IMR-90 (cell line): ENCODE measurements around the gene RFX3. TPM values are rescaled to one million over a fixed set of nuclear protein-coding genes. Genes with fewer than 3 reads are reported as not detected.

ENCODE experiments used
- ATAC-seq: fragments of 200-7000 bp; cut with Tn5 transposase; 2 replicates; pipeline ENCODE4 v1.9.1; 2020; ENCODE audit warnings: low read depth, mild to moderate bottlenecking, moderate library complexity
- BruUV-seq: library from RNA; stranded (reverse); fragments of 400-500 nt; replicated peaks from 2 replicates; lab custom pipeline; 2021; lab: Mats Ljungman, UMichigan
- CTCF ChIA-PET: fragments of 300-600 bp; formaldehyde crosslinking; extraction: SDS; loops from one replicate; lab custom pipeline; 2021; ENCODE audit warnings: antibody characterized with exemption; lab: Yijun Ruan, JAX
- POLR2A ChIA-PET: fragments of 300-600 bp; sonication (Branson Sonifier 250); formaldehyde crosslinking; loops from one replicate; lab custom pipeline; 2022; ENCODE audit warnings: antibody characterized with exemption; ENCODE audit not compliant: unreplicated experiment; lab: Charles Lee
- DNase-seq: peaks from one replicate; pipeline ENCODE4 v3.0.0; 2013
- H2AFZ ChIP-seq: replicated peaks from 2 replicates; pipeline ENCODE3; 2013; ENCODE audit warnings: low read length, mild to moderate bottlenecking; ENCODE audit not compliant: poor library complexity
- H2AK5ac ChIP-seq: 2 replicates; pipeline ENCODE4 v1.6.1; 2013; ENCODE audit warnings: low read depth, low read length, inconsistent platforms
- H2AK9ac ChIP-seq: replicated peaks from 2 replicates; pipeline ENCODE3; 2013; ENCODE audit warnings: mild to moderate bottlenecking, low read depth, low read length, moderate library complexity; ENCODE audit not compliant: poor library complexity
- H2BK120ac ChIP-seq: 2 replicates; pipeline ENCODE4 v1.6.1; 2013; ENCODE audit warnings: low read depth, low read length, inconsistent platforms
- H2BK15ac ChIP-seq: 3 replicates; pipeline ENCODE4 v1.6.1; 2013; ENCODE audit warnings: low read depth, low read length, inconsistent platforms
- H2BK20ac ChIP-seq: 2 replicates; pipeline ENCODE4 v1.6.1; 2013; ENCODE audit warnings: low read depth, mild to moderate bottlenecking, inconsistent platforms, low read length, moderate library complexity
- H2BK5ac ChIP-seq: 2 replicates; pipeline ENCODE4 v1.6.1; 2013; ENCODE audit warnings: mild to moderate bottlenecking, low read depth, low read length, inconsistent platforms; ENCODE audit not compliant: poor library complexity, severe bottlenecking
- H3K14ac ChIP-seq: replicated peaks from 2 replicates; pipeline ENCODE4 v1.6.1; 2013; ENCODE audit warnings: low read depth, low read length, inconsistent platforms
- H3K18ac ChIP-seq: 2 replicates; pipeline ENCODE4 v1.6.1; 2013; ENCODE audit warnings: low read depth, low read length, control low read depth
- H3K23ac ChIP-seq: 2 replicates; pipeline ENCODE4 v1.6.1; 2013; ENCODE audit warnings: low read depth, low read length, inconsistent platforms
- H3K27ac ChIP-seq: 2 replicates; pipeline ENCODE4 v1.5.1; 2013; ENCODE audit warnings: mild to moderate bottlenecking, control low read depth, low read length; ENCODE audit not compliant: insufficient read depth
- H3K27me3 ChIP-seq: 2 replicates; pipeline ENCODE4 v1.6.1; 2013; ENCODE audit warnings: low read length; ENCODE audit not compliant: control insufficient read depth, insufficient read depth
- H3K36me3 ChIP-seq: 2 replicates; pipeline ENCODE4 v1.6.1; 2013; ENCODE audit warnings: low read length, mixed read lengths; ENCODE audit not compliant: control insufficient read depth, insufficient read depth
- H3K4ac ChIP-seq: 2 replicates; pipeline ENCODE4 v1.6.1; 2013; ENCODE audit warnings: low read depth, low read length, inconsistent platforms
- H3K4me1 ChIP-seq: 2 replicates; pipeline ENCODE4 v1.6.1; 2013; ENCODE audit warnings: low read length, mixed read lengths; ENCODE audit not compliant: control insufficient read depth, insufficient read depth
- H3K4me2 ChIP-seq: 2 replicates; pipeline ENCODE4 v1.6.1; 2013; ENCODE audit warnings: low read depth, mild to moderate bottlenecking, control low read depth, low read length, moderate library complexity
- H3K4me3 ChIP-seq: 2 replicates; pipeline ENCODE4 v1.5.1; 2013; ENCODE audit warnings: low read depth, mild to moderate bottlenecking, control low read depth, low read length, moderate library complexity; ENCODE audit not compliant: insufficient read depth
- H3K56ac ChIP-seq: 2 replicates; pipeline ENCODE4 v1.6.1; 2013; ENCODE audit warnings: low read length, inconsistent platforms; ENCODE audit not compliant: insufficient read depth; ENCODE audit errors: extremely low read depth
- H3K79me1 ChIP-seq, 2 experiments: 2 replicates each; pipeline ENCODE4 v1.6.1; 2013; ENCODE audit warnings: low read length in 2 of 2, inconsistent platforms in 1 of 2, low read depth in 1 of 2
- H3K9ac ChIP-seq: 2 replicates; pipeline ENCODE4 v1.6.1; 2013; ENCODE audit warnings: low read depth, low read length, control low read depth
- H3K9me1 ChIP-seq: 2 replicates; pipeline ENCODE4 v1.6.1; 2013; ENCODE audit warnings: low read length, inconsistent platforms; ENCODE audit not compliant: insufficient read depth
- H3K9me3 ChIP-seq: 2 replicates; pipeline ENCODE4 v1.6.1; 2013; ENCODE audit warnings: low read length; ENCODE audit not compliant: control insufficient read depth, insufficient read depth
- H4K20me1 ChIP-seq: 2 replicates; pipeline ENCODE4 v1.6.1; 2013; ENCODE audit warnings: low read length, inconsistent platforms; ENCODE audit not compliant: insufficient read depth
- H4K5ac ChIP-seq: 2 replicates; pipeline ENCODE4 v1.6.1; 2013; ENCODE audit warnings: mild to moderate bottlenecking, low read depth, low read length, control low read depth
- H4K8ac ChIP-seq, 2 experiments: 2 replicates each; pipeline ENCODE4 v1.6.1; 2013; ENCODE audit warnings: low read depth in 2 of 2, low read length in 2 of 2, control low read depth in 1 of 2, inconsistent platforms in 1 of 2
- H4K91ac ChIP-seq: 2 replicates; pipeline ENCODE4 v1.6.1; 2013; ENCODE audit warnings: low read depth, low read length, inconsistent platforms; ENCODE audit not compliant: insufficient read depth
- BHLHE40 ChIP-seq: fragments of 150-350 bp; IDR thresholded peaks from 2 replicates; pipeline ENCODE4 v1.6.1; 2016; ENCODE audit warnings: mild to moderate bottlenecking, low read depth, low read length
- CEBPB ChIP-seq: IDR thresholded peaks from 2 replicates; pipeline ENCODE4 v1.6.1; 2012; ENCODE audit warnings: low read depth, low read length, improper control_type of control experiment
- CHD1 ChIP-seq: IDR thresholded peaks from 2 replicates; pipeline ENCODE4 v1.6.1; 2012; ENCODE audit warnings: low read depth, low read length, improper control_type of control experiment
- CTCF ChIP-seq: conservative IDR thresholded peaks from 2 replicates; pipeline ENCODE4 v1.5.1; 2012; ENCODE audit warnings: mild to moderate bottlenecking, low read depth, low read length, improper control_type of control experiment
- ELK1 ChIP-seq: fragments of 150-350 bp; IDR thresholded peaks from 2 replicates; pipeline ENCODE4 v1.6.1; 2016; ENCODE audit warnings: low read depth, mild to moderate bottlenecking, low read length, moderate library complexity, borderline replicate concordance
- FOS ChIP-seq: fragments of 150-350 bp; IDR thresholded peaks from 2 replicates; pipeline ENCODE4 v1.6.1; 2016; ENCODE audit warnings: low read depth, low read length
- MAFK ChIP-seq: IDR thresholded peaks from 2 replicates; pipeline ENCODE4 v1.6.1; 2012; ENCODE audit warnings: low read depth, low read length, improper control_type of control experiment
- MAZ ChIP-seq: IDR thresholded peaks from 2 replicates; pipeline ENCODE4 v1.6.1; 2012; ENCODE audit warnings: low read depth, mild to moderate bottlenecking, low read length, improper control_type of control experiment, moderate library complexity, borderline replicate concordance
- MXI1 ChIP-seq: IDR thresholded peaks from 2 replicates; pipeline ENCODE4 v1.6.1; 2012; ENCODE audit warnings: low read depth, mild to moderate bottlenecking, low read length, moderate library complexity, borderline replicate concordance
- NFE2L2 ChIP-seq: fragments of 150-350 bp; IDR thresholded peaks from 2 replicates; pipeline ENCODE4 v1.6.1; 2016; ENCODE audit warnings: low read depth, mild to moderate bottlenecking, low read length
- POLR2A ChIP-seq: IDR thresholded peaks from 2 replicates; pipeline ENCODE4 v1.6.1; 2012; ENCODE audit warnings: mild to moderate bottlenecking, low read depth, low read length
- RAD21 ChIP-seq: IDR thresholded peaks from 2 replicates; pipeline ENCODE4 v1.6.1; 2012; ENCODE audit warnings: low read length, improper control_type of control experiment
- RCOR1 ChIP-seq: IDR thresholded peaks from 2 replicates; pipeline ENCODE4 v1.6.1; 2012; ENCODE audit warnings: mild to moderate bottlenecking, low read length, improper control_type of control experiment; ENCODE audit not compliant: insufficient replicate concordance
- RFX5 ChIP-seq: IDR thresholded peaks from 2 replicates; pipeline ENCODE4 v1.8.0; 2012; ENCODE audit warnings: low read depth, mild to moderate bottlenecking, low read length, moderate library complexity
- SMC3 ChIP-seq: fragments of 150-350 bp; IDR thresholded peaks from 2 replicates; pipeline ENCODE4 v1.6.1; 2016; ENCODE audit warnings: low read depth, mild to moderate bottlenecking, antibody characterized with exemption, low read length, moderate library complexity
- USF2 ChIP-seq: fragments of 150-350 bp; IDR thresholded peaks from 2 replicates; pipeline ENCODE4 v1.6.1; 2017; ENCODE audit warnings: mild to moderate bottlenecking, antibody characterized with exemption, low read length, low read depth
- WGBS, 2 experiments: methylation state at CpG; one replicate each; pipeline versions ENCODE4 v1.1.5 to v1.1.7; 2013; ENCODE audit warnings: missing lambda C conversion rate in 2 of 2; ENCODE audit not compliant: insufficient read length in 1 of 2; ENCODE audit errors: extremely low coverage in 2 of 2; 5-methylcytosine and 5-hydroxymethylcytosine counted together
- dilution Hi-C: fragments of 300-500 bp; cut with HindIII; formaldehyde crosslinking; loops from one replicate; pipeline ENCODE4 v1.14.3; 2018; ENCODE audit warnings: low sequenced_read_pairs; ENCODE audit not compliant: unreplicated experiment
- in situ Hi-C: fragments of 300-500 bp; cut with MboI; formaldehyde crosslinking; loops from 3 replicates; pipeline ENCODE4 v1.14.3; 2019; ENCODE audit warnings: low sequenced_read_pairs, inconsistent platforms, mixed read lengths
- intact Hi-C: fragments of 100-400 bp; cut with micrococcal nuclease; formaldehyde crosslinking; loops from 2 replicates; pipeline ENCODE4 v1.10.0; 2022
- polyA plus RNA-seq, 3 experiments: library from polyadenylated mRNA; depleted of rRNA; stranded (reverse); fragments of >200 nt; gene quantifications; 2 replicates each; pipeline ENCODE4 v1.2.3, GENCODE V29; 2012; ENCODE audit warnings: low replicate concordance in 1 of 3
- total RNA-seq: library from RNA; depleted of rRNA; stranded (reverse); fragments of >200 nt; gene quantifications from 2 replicates; pipeline ENCODE4 v1.2.3, GENCODE V29; 2012

RFX3 gene
- total and polyA plus RNA-seq, 2 of the 4 experiments (the other 2 are of a cell fraction): 1.7 to 2.7 TPM

GRCh38 chr9:3173374-3173773 is 352.4 kb downstream of the RFX3 start:
- ATAC-seq (no peak), DNase-seq (no peak)
- POLR2A ChIA-PET: no interaction called here
- Histone ChIP-seq H3K4me3 (no peak overlapping the region), H3K9ac (no peak overlapping the region), H3K4me1 (no peaks in the 10 kb centered on the region), H3K27me3 (peaks cover under 1% of the 10 kb centered on the region), H3K27ac (no peak overlapping the region), H2BK20ac (no peak overlapping the region), H4K91ac (no peak overlapping the region), H3K9me3 (no peaks in the 10 kb centered on the region), H4K20me1 (no peaks in the 10 kb centered on the region), H3K18ac (no peak overlapping the region), H3K14ac (no peak overlapping the region), H2BK15ac (no peak overlapping the region), H2BK120ac (no peak overlapping the region), H3K79me1 (no peaks in the 10 kb centered on the region), H4K8ac (no peak overlapping the region), H4K5ac (no peak overlapping the region), H3K56ac (no peak overlapping the region), H3K36me3 (no peaks in the 10 kb centered on the region), H2BK5ac (no peak overlapping the region), H3K4ac (no peak overlapping the region), H3K4me2 (no peak overlapping the region), H2AK5ac (no peak overlapping the region), H2AFZ (no peak overlapping the region), H3K23ac (no peak overlapping the region), H3K9me1 (no peaks in the 10 kb centered on the region), H2AK9ac (no peak overlapping the region)
- CTCF ChIA-PET: interaction anchor here (0.7 kb wide), 1 partner anchor 15 kb away, joined by 3 read pairs; no protein-coding TSS in a partner anchor
- dilution Hi-C loops (no loop called here), in situ Hi-C loops (no loop called here), intact Hi-C loops (no loop called here)
- BruUV-seq: no TSS peak
- WGBS, 2 experiments: no CpG with 5 or more reads among the region's 4 CpGs
- TF ChIP-seq BHLHE40 (no peak), MXI1 (no peak), FOS (no peak), RAD21 (no peak), RCOR1 (no peak), CHD1 (no peak), MAFK (no peak), SMC3 (no peak), CEBPB (no peak), NFE2L2 (no peak), POLR2A (no peak), ELK1 (no peak), RFX5 (no peak), USF2 (no peak), CTCF (no peak), MAZ (no peak)
